Activated CD4-positive, CD25-positive, alpha-beta regulatory T cell treated with anti-CD3 and anti-CD28 coated beads, Interleukin-2, amount 50 U/mL, for 72 hours (primary cell): ENCODE measurements around the gene LCE1F.

Source experiments
- DNase-seq: peaks from one replicate; pipeline ENCODE4 v3.0.0; 2021

LCE1F gene, protein sequence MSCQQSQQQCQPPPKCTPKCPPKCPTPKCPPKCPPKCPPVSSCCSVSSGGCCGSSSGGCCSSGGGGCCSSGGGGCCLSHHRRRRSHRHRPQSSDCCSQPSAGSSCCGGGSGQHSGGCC

DNA sequence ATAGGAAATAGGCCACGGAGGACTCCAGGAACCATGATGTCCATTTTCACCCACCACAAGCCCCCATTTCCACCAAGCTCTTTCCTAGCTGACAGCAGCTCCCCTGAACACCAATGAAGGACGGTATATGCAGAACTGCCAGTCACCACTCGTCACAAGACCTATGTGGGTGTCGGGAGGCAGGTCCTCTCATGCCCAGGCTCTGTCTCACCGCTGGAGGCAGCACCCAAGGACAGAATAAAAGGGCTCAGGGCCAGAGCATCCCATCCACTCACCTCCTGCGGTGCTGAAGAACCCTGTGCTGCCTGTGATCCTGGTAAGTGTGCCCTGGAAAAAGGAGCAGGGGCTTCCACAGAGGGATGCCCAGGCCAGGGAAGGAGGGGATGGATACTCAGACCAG, at the start of gene LCE1F:
Gene LCE1F (plus strand): TSS at position 266 of the 400 bp plus-strand sequence. CDS start 1,232 bp downstream, outside the sequence.
- DNase-seq = no peak

DNA sequence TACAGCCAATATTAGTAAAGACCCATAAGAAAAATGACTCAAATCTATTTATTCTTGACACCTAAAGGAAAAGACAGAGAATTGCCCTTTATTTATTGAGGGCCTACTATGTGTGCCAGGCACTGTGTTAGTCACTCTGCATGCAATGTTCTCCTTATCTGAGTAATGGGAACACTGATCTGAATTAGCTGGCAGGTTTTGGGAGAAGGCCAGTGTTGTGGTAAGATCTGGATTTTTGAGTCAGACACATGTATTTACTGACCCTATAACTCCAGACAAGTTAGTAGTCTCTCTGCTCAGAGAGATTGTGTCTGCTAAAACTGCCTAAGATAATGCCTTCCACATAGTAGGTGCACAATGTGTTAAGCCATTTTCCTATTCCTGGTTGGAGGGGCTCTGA, 49.7 kb upstream of the LCE1F start:
- DNase-seq = no peak

DNA sequence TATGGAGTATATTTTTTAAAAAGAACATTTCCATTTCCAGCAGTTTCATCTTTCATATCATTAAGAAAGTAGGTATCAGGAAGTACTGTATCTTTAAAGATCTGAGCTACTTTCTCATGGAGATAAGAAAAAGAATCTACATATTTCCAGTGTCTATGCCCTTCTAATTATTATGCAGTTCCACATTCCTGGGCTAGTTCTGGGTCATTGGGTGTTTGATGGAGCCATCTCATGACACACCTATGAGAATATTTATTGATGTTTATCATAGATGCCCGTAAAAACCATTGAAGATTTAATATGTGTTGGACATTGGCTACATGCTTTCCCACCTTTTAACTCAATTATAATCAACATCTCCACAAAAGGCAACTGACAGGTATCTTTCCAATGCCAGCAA, 46.0 kb upstream of the LCE1F start:
- no peak for DNase-seq

DNA sequence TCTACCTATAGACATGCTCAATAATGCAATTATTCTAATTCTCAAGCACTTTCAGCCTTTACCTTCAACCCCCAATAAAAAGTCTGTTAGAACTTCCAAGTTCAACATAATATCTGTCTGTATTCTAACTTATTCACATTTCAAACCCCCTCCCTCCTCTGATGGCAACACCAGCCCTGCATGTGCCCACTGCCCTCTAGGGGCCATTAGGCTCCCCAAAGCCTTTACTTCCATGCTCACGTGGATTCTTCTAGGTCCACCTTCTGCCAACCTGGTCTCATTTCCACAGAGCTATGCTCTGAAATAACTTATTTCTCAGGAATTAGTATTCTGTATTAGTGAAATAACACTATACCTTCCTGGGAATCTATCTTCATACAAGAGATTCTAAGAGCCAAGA, 39.3 kb upstream of the LCE1F start:
- no peak for DNase-seq

DNA sequence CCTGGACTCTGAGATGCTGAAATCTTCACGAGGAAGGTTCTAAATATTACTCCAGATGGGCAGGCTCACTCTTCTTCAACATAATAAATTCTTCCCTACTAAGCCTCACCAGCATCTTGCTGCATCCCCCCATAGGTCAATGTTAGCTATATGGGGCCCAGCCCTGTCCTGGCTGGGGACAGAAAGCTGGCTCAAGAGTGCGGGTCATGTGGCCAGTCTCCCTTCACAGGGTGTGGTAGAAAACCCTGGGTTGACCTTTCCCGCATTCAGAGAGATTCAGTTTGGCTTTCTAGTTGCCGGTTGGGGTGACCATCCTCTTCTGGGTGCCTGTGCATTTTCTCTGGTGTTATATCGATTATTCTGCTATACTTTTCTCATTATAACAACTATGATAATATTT, 36.9 kb upstream of the LCE1F start:
- DNase-seq = no peak

DNA sequence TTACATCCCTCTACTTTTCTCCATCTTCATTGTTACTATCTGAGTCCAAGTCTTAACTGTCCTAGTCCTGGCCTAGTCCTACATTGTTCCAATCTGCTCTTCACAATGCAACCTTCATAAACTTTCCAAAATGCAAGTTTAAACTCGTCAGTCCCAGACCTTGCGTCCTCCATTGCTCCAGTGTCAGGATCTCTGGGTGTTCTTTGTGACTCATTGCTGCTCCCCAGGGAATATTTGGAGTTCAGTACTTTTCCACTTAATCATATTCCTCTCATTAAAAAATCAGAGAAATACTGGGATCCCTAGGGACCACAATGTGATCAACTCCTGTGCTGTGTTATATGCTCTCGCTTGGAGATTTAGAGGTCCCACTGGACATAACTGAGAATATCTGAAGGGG, 35.1 kb upstream of the LCE1F start:
- DNase-seq = no peak

DNA sequence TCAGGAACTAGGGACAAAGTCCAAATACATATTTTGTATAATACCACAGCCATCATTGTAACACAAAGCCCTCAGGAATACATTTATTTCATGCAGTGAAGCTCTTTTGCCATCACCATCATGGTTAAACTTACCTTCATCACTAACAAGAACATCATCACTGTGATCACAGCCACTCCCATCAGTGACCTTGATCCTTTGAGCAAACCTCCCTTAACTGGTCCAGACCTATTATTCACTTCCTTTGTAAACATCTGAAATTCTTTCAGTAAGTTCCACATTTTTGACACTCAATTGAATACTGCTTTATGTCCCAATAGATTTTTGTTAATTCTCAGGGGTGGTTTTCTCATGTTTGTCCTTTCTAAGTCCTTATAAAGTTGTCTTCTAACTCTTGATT, 33.3 kb upstream of the LCE1F start:
- no peak for DNase-seq

DNA sequence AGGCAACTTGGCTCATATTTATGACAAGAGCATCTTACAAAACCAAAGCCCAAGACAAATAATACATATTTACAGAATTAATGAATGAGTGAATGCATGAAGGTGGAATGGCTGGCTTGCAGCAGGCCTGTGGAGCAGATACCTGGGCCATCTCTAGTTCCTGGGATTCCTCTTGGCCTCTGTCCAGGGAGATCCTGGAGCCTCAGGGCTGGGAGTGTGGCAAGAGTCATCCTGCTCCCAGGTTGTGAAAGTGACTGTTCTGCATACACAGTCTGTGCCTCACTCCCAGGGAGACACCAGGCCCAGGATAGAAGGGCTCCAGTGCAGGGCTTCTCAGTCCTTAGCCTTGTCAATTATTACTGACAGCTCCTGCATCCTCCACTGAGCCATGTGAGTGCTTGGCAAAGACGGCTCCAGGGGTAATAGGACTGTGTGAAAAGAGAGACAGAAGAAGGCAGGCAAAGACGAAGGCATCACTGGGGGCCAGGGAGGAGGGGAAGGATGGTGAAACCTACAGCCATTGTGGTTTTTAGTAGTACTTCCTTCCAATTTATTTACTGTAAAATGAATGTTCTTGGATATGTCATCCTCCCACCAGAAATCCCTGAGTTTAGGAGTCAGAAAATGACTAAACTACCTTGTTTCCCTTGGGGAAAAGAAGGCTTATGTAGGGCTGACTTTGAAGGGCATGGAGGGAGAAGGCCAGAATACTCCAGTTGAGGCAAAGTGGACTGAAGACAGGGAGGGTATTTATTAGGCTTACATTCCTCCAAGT, 31.4 kb upstream of the LCE1F start:
- no peak for DNase-seq

DNA sequence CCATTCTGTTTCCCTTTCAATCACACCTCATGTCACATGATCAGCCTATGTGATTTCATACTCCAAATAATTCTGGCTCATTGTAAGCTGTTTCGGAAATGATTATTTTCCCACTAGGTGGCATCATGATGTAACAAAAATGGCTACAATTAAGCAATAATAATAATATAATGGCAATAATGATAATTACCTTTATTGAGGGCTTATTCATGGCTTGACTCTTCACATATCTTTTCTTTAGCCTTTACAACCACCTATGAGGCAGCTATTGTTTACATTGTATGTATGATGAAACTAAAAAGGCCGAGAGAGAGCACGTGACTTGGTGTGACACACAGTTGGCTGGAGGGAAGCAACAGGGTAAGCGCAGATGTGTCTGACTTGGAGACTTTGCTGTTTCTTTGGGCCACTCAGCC, 29.6 kb upstream of the LCE1F start:
- DNase-seq = no peak

DNA sequence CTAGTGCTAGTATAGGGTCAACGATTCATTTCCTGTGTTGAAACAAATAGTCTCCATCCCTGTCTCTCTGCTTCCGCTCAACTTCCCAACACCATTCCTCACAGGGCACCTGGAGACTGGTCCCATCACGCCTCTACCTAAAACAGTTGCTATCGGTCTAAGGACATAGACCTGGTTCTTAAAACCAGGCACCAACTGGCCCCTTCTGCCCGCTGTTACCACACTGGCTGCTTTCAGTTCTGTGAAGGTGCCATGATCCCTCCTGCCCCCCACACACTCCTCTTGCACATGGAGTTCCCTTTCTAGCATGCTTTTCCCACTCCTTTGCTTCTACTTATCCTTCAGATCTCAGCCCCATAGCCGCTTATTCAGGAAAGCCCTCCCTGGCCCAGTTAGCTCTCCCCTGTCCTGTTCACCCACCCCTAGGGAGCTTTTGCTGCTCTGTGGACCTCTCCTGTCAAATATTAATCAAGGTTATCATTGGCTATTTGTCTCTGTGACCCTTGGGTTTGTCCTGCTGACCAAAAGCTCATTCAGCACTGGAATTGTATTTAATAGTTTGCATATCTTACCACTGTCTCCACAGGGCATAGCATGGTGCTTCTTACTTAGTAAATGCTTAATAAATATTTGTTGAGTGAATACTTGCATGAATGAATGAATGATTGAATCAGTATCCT, 29.0 kb upstream of the LCE1F start:
- no peak for DNase-seq

DNA sequence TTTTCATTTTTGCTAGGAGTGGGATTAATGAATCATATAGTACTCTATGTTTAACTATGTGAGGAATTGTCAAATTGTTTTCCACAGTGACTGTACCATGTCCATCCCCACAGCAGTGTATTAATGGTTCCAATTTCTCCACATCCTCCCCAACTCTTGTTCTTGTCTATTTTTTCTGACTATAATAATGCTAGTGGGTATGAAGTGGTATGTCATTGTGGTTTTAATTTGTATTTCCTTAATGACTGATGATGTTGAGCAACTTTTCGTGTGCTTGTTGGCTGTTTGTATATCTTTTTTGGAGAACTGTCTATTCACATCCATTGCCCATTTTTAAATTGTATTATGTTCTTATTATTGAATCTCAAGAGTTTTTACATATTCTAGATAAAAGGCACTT, 27.1 kb upstream of the LCE1F start:
- no peak for DNase-seq

DNA sequence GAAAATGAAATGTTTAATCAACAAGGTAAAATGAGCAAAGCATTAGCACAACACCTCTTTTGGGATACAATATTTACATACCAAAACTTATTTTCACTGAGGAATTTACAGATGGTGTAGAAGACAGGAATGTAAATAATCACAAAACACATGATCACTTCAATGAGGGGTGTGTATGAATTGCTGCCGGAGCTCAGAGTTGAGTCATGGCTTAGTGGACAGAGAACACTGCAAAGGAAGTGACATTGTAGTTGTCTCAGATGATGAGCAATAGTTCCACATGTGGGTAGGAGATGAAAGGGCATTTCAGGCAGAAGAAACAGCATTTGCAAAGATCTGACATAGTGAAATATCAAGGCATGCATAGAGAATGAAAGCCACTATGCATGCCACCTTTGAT, 22.7 kb upstream of the LCE1F start:
- no peak for DNase-seq

DNA sequence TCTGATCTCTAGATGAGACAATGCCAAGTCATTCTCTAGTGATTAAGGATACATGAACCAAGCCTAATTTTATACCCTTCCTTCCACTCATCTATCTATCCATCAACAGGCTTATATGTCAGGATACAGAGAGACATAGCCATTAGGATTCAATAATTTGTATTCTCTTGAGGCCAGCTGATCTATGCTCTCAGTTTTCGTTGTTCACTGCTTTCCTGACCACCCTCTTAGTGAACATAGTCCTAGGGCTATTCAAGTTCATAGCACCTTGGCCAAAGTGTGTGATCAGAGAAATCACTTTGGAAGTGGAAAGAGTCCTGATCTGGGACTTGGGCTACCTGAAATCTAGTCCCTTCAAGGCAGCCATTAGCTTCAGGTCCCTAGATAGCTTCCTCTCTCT, 21.4 kb upstream of the LCE1F start:
- no peak for DNase-seq

DNA sequence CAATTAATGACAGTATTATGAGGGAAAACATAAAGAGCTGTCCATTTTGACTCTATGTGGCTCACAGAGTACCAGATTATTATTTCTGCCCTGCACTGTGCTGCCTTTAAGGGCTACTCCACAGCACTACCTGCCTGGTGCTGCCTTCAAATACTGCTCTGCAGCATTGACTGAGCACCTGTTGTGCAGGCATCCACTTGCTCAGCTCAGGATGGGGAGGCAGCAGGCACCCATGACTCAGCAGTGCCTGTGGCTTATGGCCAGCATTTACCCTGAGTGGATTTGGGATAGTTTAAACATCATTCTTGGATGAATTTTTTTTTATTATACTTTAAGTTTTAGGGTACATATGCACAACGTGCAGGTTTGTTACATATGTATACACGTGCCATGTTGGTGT, 18.1 kb upstream of the LCE1F start:
- DNase-seq = no peak

DNA sequence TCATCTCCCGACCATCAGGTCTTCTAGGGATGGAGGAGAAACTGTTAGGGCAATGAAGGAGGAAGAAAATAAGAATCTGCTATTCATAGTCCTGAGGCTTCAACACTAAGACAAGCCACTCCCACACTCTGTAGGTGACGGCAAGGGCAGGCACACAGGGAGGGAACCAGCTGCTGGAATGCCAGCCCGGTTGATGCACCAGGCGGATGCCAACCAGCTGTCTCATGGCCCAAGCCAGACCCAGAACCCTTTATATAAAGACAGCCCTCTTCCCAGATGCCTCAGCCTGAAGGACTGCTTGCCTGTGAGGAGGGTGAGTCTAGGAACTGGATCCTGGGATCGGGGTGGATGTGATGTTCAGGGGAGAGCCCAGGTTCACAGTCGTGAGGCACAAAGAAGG, 17.2 kb upstream of the LCE1F start, which contains the start of gene KPRP:
Gene KPRP (plus strand): TSS at position 279 of the 400 bp plus-strand sequence. CDS start 1,564 bp downstream, outside the sequence.
- DNase-seq = no peak

DNA sequence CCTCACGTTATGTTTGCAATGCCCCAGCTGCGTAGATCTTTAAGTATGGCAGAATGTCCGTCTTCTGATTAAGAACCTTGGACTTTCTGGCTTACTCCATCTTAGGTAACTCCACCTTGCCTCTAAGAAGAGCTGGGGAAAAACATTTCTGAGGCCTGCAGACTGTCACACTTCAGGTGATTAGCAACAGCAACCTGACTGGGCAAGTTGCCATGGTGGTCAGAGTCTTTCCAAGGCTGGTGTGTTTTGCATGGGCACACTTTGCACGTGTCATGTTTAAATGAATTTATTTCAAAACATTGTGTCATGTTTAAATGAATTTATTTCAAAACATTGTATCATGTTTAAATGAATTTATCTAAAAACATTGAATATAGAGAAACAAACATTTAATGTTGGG, 16.3 kb upstream of the LCE1F start:
- no peak for DNase-seq

DNA sequence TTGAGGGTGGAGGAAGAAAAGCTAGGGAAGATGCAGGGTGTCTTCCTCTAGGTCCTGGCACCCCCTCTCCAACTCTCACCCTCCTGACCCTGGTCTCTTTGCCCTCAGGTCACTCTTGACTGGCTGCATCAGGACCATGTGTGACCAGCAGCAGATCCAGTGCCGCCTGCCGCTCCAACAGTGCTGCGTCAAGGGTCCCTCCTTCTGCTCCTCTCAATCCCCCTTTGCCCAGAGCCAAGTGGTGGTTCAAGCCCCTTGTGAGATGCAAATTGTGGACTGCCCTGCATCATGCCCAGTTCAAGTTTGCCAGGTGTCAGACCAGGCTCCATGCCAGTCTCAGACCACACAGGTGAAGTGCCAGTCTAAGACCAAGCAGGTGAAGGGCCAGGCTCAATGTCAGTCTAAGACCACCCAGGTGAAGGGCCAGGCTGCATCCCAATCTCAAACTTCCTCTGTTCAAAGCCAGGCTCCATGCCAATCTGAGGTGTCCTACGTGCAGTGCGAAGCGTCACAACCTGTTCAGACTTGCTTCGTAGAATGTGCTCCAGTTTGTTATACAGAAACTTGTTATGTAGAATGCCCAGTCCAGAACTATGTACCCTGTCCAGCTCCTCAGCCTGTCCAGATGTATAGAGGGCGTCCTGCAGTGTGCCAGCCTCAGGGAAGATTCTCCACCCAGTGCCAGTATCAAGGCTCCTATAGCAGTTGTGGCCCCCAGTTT, 15.3 kb upstream of the LCE1F start:
- DNase-seq = no peak

DNA sequence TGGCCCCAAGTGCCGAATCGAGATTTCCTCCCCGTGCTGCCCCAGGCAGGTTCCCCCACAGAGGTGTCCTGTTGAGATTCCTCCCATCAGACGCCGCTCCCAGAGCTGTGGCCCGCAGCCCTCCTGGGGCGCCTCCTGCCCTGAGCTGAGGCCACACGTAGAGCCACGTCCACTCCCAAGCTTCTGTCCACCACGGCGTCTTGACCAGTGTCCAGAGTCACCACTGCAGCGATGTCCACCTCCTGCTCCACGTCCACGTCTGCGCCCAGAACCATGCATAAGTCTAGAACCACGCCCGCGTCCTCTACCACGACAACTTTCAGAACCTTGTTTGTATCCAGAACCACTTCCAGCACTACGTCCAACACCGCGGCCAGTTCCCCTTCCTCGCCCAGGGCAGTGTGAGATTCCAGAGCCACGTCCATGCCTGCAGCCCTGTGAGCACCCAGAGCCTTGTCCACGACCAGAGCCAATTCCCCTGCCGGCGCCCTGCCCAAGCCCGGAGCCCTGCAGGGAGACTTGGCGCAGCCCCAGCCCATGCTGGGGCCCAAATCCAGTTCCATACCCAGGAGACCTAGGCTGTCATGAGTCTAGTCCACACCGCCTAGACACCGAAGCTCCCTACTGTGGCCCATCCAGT, 14.3 kb upstream of the LCE1F start:
- DNase-seq = no peak

DNA sequence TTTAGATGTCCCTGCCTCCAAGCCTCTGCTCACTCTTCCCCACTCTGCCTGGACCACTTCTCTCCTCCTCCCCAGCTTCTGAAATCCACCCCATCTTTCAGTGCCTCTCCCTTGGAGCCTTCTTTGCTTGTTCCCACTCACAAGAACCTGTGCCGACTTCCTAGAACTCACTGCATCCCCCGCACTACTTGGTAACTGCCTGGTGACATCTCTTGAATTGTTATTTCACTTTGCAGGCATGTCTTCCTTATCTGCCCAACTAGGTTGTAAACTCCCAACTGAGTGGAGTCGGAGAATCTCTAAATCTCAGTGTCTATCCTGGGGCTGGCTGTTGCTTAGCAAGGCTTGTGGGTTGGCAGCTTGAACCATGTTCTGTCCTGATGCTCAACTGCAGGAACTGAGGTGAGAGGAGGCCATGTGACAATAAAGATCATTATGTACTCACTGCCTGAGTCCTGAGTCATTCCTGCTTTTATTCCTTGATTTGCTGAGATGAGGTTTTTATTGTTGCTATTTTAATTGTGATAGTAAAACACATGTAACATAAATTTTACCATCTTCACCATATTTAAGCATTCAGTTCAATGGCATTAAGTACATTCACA, 13.2 kb upstream of the LCE1F start:
- no peak for DNase-seq

DNA sequence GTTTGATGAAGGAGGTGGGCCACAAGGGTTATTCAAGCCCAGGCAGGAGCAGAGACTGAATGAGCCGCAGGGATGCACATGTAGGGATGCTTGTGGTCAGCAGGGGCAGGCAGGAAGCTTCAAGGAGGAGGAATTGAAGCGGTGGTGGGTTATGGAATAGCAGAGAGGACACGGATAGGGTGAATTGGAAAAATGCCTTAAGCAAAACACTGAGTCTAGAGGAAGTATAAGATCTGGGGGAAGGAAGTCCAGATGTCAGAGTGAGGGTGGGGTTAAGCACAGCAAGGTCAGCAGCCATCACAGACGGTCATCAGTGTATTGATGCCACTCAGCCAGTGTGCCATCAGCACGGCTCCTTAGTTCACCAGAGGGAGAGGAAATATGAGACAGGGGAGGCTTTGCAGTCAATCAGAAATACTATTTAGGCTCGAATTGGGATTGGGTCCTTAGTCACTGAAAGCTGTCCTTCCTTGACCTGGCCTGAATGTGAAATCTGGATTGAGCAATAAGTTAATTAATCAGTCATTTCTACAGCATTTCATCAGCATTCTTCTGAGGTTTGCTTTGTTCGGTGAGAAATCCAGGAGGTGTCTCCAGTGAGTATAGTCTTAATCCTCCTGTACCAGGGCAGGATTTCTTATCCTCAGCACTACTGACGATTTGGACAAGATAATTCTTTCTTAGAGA, 6.0 kb upstream of the LCE1F start:
- no peak for DNase-seq

DNA sequence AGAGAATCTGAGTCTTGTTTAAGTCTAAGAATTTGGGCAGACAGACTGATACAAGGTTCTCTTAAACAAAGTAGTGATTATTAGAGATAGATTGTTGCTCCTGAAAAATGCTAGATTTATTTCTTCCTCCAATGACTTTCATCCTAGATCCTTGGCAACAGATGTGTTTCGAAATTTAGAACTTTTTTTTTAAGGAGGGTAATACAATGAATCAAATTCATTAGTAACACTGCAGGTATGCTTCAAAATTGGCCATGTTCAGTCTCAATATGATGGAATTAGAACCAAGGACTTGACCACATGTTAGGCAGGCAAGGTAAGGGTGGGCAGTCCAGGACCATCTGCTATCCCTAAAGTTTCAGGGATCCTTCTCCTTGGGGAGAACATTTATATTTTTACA, 4.5 kb upstream of the LCE1F start:
- no peak for DNase-seq

DNA sequence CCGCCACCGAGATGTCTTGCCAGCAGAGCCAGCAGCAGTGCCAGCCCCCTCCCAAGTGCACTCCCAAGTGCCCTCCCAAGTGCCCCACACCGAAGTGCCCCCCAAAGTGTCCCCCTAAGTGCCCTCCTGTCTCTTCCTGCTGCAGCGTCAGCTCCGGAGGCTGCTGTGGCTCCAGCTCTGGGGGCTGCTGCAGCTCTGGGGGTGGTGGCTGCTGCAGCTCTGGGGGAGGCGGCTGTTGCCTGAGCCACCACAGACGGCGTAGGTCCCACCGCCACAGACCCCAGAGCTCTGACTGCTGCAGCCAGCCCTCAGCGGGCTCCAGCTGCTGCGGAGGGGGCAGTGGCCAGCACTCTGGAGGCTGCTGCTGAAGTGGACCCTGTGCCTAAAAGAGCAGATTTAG, 1.4 kb downstream of the LCE1F start:
- no peak for DNase-seq
